ENCODE data around the gene FSTL4.

- no peak for TF ChIP-seq EZH2 (IDR thresholded peaks at IDR 0.05; ENCODE audit: borderline replicate concordance, insufficient read depth, low read length, poor library complexity, severe bottlenecking)
- no peak for TF ChIP-seq SMC3 (conservative IDR thresholded peaks at IDR 0.05; ENCODE audit: poor library complexity)
- TF ChIP-seq, protein P1, sequence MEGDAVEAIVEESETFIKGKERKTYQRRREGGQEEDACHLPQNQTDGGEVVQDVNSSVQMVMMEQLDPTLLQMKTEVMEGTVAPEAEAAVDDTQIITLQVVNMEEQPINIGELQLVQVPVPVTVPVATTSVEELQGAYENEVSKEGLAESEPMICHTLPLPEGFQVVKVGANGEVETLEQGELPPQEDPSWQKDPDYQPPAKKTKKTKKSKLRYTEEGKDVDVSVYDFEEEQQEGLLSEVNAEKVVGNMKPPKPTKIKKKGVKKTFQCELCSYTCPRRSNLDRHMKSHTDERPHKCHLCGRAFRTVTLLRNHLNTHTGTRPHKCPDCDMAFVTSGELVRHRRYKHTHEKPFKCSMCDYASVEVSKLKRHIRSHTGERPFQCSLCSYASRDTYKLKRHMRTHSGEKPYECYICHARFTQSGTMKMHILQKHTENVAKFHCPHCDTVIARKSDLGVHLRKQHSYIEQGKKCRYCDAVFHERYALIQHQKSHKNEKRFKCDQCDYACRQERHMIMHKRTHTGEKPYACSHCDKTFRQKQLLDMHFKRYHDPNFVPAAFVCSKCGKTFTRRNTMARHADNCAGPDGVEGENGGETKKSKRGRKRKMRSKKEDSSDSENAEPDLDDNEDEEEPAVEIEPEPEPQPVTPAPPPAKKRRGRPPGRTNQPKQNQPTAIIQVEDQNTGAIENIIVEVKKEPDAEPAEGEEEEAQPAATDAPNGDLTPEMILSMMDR (IDR thresholded peaks at IDR 0.05; ENCODE audit: poor library complexity, severe bottlenecking), result no peak
- TF ChIP-seq POLR2AphosphoS5 (IDR thresholded peaks at IDR 0.05), result no peak
Measured at GRCh38 chr5:133523013-133523658, 89.2 kb downstream of the FSTL4 start.

Data from neural cell (in vitro differentiated cells).